WTC11 (cell line): ENCODE results near the gene STKLD1. TPM values are rescaled to one million over a fixed set of nuclear protein-coding genes. Genes with fewer than 3 reads are reported as not detected.

Source experiments
- AFF4 ChIP-seq: sonication (generic); formaldehyde crosslinking; IDR thresholded peaks from 2 replicates; pipeline ENCODE4 v1.8.1; 2023; ENCODE audit warnings: mild to moderate bottlenecking, missing genetic modification reagents, borderline replicate concordance
- AR ChIP-seq: fragments of 250-450 bp; sonication (Bioruptor Pico); IDR thresholded peaks from 2 replicates; pipeline ENCODE4 v1.9.0; 2021; ENCODE audit warnings: mild to moderate bottlenecking
- CREM ChIP-seq: sonication (generic); formaldehyde crosslinking; IDR thresholded peaks from 2 replicates; pipeline ENCODE4 v1.8.1; 2022; ENCODE audit warnings: mild to moderate bottlenecking, missing genetic modification reagents, moderate library complexity
- EMX1 ChIP-seq: fragments of 250-450 bp; sonication (Bioruptor Pico); IDR thresholded peaks from 2 replicates; pipeline ENCODE4 v1.8.0; 2021; ENCODE audit warnings: mild to moderate bottlenecking
- FOXJ3 ChIP-seq: sonication (generic); formaldehyde crosslinking; IDR thresholded peaks from 2 replicates; pipeline ENCODE4 v1.9.0; 2021; ENCODE audit warnings: missing genetic modification reagents, mild to moderate bottlenecking, borderline replicate concordance
- FOXP1 ChIP-seq: sonication (generic); formaldehyde crosslinking; IDR thresholded peaks from 2 replicates; pipeline ENCODE4 v1.8.0; 2022; ENCODE audit warnings: missing genetic modification reagents, mild to moderate bottlenecking, moderate library complexity, borderline replicate concordance
- RORB ChIP-seq: fragments of 250-450 bp; sonication (Bioruptor Pico); IDR thresholded peaks from 2 replicates; pipeline ENCODE4 v1.9.0; 2021; ENCODE audit warnings: mild to moderate bottlenecking
- USF1 ChIP-seq: sonication (generic); formaldehyde crosslinking; IDR thresholded peaks from 2 replicates; pipeline ENCODE4 v1.8.0; 2022; ENCODE audit warnings: mild to moderate bottlenecking, missing genetic modification reagents
- ZBTB21 ChIP-seq: sonication (generic); formaldehyde crosslinking; IDR thresholded peaks from 2 replicates; pipeline ENCODE4 v1.8.1; 2023; ENCODE audit warnings: mild to moderate bottlenecking, missing genetic modification reagents, borderline replicate concordance
- ZMAT4 ChIP-seq: fragments of 250-450 bp; sonication (Bioruptor Pico); IDR thresholded peaks from 2 replicates; pipeline ENCODE4 v1.9.0; 2021; ENCODE audit warnings: mild to moderate bottlenecking
- total RNA-seq: library from RNA; stranded (reverse); gene quantifications from 3 replicates; pipeline ENCODE4 v1.2.3, GENCODE V29; 2021
- TF ChIP-seq, protein P1 (sequence below): sonication (generic); formaldehyde crosslinking; IDR thresholded peaks from 2 replicates; pipeline ENCODE4 v1.8.1; 2023; ENCODE audit warnings: mild to moderate bottlenecking, missing genetic modification reagents
- TF ChIP-seq, protein P2 (sequence below): sonication (generic); formaldehyde crosslinking; IDR thresholded peaks from 2 replicates; pipeline ENCODE4 v1.8.0; 2023; ENCODE audit warnings: mild to moderate bottlenecking, missing genetic modification reagents
- TF ChIP-seq, protein P3 (sequence below): sonication (generic); formaldehyde crosslinking; IDR thresholded peaks from 2 replicates; pipeline ENCODE4 v1.8.1; 2022; ENCODE audit warnings: low read depth, mild to moderate bottlenecking, moderate library complexity, missing genetic modification reagents, borderline replicate concordance
- TF ChIP-seq, protein P4 (sequence below): sonication (generic); formaldehyde crosslinking; IDR thresholded peaks from 2 replicates; pipeline ENCODE4 v1.8.0; 2022; ENCODE audit warnings: mild to moderate bottlenecking, missing genetic modification reagents

The STKLD1 gene
- total RNA-seq, 1 experiment from 2014 or later, result 0.98 TPM

DNA sequence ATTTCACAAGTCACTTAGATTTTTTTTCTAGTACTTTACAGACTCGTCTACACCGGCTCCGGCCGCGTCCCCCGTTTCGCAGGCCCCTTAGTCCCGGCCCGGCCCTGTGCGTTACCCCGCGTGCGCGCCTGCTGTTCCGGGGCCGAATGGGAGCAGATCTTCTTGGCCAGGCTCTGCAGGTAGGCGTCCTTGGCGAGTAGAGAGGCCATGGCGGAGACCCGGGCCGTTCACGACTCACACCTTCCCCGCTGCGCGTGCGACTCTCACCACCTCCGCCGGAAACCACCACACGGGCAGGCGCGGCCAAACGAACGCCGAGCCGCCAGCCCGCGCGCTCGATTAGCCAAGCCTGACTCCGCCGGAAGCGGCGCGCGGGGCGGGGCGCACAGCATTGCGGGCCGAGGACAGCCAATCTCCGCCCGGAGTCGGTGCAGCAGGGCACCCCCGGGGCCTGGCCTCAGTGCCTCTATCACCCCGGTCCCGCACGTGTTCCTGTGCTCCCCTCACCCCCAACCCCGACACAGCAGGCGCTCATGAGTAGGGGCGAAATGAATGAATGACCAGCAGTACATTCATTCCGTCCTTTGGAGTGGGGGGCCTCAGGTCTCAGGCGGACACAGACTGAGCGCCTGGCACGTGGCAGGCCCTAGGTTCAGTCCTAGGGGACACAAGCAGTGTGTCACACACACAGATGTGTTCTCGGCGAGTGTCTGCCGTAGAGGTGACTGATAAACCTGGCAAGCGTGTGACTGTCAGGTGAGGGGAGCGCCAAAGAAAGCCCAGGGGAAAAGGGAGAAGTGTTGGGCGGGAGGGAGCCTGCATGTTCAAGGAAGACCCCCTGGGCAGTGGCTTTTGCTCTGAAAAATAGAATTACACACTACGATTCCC lies 40.0 kb upstream of the STKLD1 start, which contains the start of gene SURF6 (continued):
- TF ChIP-seq, protein P1, sequence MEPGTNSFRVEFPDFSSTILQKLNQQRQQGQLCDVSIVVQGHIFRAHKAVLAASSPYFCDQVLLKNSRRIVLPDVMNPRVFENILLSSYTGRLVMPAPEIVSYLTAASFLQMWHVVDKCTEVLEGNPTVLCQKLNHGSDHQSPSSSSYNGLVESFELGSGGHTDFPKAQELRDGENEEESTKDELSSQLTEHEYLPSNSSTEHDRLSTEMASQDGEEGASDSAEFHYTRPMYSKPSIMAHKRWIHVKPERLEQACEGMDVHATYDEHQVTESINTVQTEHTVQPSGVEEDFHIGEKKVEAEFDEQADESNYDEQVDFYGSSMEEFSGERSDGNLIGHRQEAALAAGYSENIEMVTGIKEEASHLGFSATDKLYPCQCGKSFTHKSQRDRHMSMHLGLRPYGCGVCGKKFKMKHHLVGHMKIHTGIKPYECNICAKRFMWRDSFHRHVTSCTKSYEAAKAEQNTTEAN (CRISPR knock-in tag), result peak; percentile 98
- TF ChIP-seq USF1 (CRISPR knock-in tag), result peak; percentile 75; the same call in 1 of the 2 replicates
- TF ChIP-seq RORB (CRISPR knock-in tag), result no peak
- TF ChIP-seq ZMAT4 (CRISPR knock-in tag), result no peak
- no peak for TF ChIP-seq FOXJ3 (CRISPR knock-in tag)
- TF ChIP-seq CREM (CRISPR knock-in tag), result peak; percentile 70
- TF ChIP-seq, protein P2, sequence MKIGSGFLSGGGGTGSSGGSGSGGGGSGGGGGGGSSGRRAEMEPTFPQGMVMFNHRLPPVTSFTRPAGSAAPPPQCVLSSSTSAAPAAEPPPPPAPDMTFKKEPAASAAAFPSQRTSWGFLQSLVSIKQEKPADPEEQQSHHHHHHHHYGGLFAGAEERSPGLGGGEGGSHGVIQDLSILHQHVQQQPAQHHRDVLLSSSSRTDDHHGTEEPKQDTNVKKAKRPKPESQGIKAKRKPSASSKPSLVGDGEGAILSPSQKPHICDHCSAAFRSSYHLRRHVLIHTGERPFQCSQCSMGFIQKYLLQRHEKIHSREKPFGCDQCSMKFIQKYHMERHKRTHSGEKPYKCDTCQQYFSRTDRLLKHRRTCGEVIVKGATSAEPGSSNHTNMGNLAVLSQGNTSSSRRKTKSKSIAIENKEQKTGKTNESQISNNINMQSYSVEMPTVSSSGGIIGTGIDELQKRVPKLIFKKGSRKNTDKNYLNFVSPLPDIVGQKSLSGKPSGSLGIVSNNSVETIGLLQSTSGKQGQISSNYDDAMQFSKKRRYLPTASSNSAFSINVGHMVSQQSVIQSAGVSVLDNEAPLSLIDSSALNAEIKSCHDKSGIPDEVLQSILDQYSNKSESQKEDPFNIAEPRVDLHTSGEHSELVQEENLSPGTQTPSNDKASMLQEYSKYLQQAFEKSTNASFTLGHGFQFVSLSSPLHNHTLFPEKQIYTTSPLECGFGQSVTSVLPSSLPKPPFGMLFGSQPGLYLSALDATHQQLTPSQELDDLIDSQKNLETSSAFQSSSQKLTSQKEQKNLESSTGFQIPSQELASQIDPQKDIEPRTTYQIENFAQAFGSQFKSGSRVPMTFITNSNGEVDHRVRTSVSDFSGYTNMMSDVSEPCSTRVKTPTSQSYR (CRISPR knock-in tag), result 0 out of 2 replicates have a peak, but pooled peaks have one; percentile 70
- peak; percentile 95 for TF ChIP-seq AFF4 (CRISPR knock-in tag)
- TF ChIP-seq ZBTB21 (CRISPR knock-in tag), result peak; percentile 93
- peak; percentile 94 for TF ChIP-seq FOXP1
- TF ChIP-seq, protein P3, sequence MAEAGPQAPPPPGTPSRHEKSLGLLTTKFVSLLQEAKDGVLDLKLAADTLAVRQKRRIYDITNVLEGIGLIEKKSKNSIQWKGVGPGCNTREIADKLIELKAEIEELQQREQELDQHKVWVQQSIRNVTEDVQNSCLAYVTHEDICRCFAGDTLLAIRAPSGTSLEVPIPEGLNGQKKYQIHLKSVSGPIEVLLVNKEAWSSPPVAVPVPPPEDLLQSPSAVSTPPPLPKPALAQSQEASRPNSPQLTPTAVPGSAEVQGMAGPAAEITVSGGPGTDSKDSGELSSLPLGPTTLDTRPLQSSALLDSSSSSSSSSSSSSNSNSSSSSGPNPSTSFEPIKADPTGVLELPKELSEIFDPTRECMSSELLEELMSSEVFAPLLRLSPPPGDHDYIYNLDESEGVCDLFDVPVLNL (CRISPR knock-in tag), result 0 out of 2 replicates have a peak, but pooled peaks have one; percentile 34
- TF ChIP-seq, protein P4, sequence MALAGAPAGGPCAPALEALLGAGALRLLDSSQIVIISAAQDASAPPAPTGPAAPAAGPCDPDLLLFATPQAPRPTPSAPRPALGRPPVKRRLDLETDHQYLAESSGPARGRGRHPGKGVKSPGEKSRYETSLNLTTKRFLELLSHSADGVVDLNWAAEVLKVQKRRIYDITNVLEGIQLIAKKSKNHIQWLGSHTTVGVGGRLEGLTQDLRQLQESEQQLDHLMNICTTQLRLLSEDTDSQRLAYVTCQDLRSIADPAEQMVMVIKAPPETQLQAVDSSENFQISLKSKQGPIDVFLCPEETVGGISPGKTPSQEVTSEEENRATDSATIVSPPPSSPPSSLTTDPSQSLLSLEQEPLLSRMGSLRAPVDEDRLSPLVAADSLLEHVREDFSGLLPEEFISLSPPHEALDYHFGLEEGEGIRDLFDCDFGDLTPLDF, result no peak
- TF ChIP-seq AR (CRISPR knock-in tag), result no peak
- TF ChIP-seq EMX1 (CRISPR knock-in tag), result peak; percentile 41; the same call in 1 of the 2 replicates
- TF ChIP-seq, all 79 proteins: peak for 42
